Airway epithelial cell (primary cell): Measurements from ENCODE around the gene WASHC4. TPM values are rescaled to one million over a fixed set of nuclear protein-coding genes. Genes with fewer than 3 reads are reported as not detected.

Experiments
- total RNA-seq: library from RNA; depleted of rRNA; stranded (reverse); fragments of >200 nt; gene quantifications from 2 replicates; pipeline ENCODE4 v1.2.3, GENCODE V29; 2015

Gene WASHC4, protein sequence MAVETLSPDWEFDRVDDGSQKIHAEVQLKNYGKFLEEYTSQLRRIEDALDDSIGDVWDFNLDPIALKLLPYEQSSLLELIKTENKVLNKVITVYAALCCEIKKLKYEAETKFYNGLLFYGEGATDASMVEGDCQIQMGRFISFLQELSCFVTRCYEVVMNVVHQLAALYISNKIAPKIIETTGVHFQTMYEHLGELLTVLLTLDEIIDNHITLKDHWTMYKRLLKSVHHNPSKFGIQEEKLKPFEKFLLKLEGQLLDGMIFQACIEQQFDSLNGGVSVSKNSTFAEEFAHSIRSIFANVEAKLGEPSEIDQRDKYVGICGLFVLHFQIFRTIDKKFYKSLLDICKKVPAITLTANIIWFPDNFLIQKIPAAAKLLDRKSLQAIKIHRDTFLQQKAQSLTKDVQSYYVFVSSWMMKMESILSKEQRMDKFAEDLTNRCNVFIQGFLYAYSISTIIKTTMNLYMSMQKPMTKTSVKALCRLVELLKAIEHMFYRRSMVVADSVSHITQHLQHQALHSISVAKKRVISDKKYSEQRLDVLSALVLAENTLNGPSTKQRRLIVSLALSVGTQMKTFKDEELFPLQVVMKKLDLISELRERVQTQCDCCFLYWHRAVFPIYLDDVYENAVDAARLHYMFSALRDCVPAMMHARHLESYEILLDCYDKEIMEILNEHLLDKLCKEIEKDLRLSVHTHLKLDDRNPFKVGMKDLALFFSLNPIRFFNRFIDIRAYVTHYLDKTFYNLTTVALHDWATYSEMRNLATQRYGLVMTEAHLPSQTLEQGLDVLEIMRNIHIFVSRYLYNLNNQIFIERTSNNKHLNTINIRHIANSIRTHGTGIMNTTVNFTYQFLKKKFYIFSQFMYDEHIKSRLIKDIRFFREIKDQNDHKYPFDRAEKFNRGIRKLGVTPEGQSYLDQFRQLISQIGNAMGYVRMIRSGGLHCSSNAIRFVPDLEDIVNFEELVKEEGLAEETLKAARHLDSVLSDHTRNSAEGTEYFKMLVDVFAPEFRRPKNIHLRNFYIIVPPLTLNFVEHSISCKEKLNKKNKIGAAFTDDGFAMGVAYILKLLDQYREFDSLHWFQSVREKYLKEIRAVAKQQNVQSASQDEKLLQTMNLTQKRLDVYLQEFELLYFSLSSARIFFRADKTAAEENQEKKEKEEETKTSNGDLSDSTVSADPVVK
- 17.0 and 41.7 TPM in 2 replicates for total RNA-seq

DNA sequence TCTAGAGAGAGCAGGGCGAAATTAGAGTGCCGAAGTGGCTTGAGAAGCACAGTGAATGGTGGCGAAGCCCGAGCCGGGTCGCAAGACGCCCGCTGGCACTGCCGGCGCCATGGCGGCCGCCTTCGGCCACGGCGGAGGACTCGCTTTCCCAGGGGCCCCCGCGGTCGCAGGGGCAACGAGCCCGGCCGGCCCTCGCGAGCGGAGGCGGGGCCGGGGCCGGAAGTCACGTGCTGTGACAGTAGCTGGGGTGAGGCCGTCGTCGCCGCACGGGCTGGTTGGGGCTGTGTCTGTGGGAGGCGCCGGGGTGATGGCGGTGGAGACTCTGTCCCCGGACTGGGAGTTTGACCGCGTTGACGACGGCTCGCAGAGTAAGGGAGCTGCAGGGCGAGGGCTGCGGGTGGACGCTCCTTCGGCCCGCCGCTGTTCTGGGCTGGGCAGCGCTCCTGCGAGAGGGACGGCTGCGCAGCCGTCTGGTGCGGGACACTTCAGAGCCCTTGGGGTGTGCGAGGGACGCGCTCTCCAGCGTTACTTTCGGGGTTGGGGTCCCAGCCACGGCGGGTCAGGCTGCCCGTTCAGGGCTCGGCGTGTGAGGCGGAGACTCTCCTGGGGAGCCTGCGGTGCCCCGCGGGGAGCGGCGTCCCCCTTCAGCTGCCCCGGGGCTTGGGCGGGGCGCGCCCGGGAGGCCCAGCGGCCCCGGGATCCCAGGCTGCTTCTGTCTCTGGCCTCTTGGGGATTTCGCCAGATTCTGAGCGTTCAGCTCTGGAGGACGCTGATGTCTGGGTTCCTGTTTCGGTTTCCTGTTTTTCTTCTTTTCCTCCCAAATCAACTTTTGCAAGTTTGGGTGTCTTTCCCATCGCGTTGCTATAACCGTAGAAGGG is at the start of gene WASHC4:
Gene WASHC4 (plus strand): TSS at position 238 of the 878 bp plus-strand sequence. CDS start 70 bp downstream, at position 308.

DNA sequence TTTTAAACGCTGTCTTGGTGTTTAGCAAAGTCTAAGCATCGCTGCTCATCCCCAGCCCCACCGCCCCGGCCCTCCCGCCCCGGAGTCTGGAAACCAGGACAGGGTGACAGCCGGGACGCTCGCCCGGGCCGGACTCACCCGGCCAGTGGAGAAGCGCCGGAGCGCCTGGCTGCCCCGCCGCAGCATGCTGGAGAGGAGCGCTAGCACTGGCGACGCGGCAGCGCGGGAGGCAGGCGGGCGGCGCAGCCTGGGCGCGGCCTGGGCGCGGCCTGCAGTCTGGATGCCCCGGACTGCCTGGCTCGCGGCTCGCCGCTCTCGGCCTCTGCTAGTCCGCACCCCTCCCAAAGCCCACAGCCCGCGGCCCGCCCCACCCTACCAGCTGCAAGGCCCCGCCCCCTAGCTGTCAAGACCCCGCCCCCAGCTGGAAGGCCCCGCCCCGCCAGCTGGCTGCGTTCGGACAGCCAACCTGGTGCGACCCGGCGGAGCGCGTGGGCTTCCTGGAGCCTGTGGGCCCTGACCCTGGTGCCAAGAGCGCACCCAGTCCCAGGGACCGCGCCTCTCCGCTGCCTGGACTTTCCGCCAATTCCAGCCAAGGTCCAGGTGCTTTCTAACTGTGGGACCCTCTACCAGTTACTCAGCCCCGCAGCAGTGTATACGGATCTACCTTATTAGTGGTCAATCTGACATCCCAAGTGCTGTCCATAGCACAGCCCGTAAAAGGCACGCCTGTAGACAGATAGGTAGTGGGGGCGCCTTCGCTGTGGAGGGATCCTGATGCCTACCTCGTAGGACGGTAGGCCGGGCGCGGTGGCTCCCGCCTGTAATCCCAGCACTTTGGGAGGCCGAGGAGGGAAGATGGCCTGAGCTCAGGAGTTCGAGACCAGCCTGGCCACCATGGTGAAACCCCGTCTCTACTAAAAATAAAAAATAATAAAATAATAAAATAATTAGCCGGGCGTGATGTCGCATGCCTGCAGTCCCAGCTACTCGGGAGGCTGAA is 23.0 kb upstream of the WASHC4 start, which contains the start of gene ALDH1L2:
Gene ALDH1L2 (minus strand): TSS at position 208 of the 1,000 bp plus-strand sequence. CDS start 22 bp downstream, at position 186.

Other genes starting within 250 kb of the WASHC4 start
- 0.46 and 1.1 TPM in 2 replicates for gene SLC41A2, start 149.4 kb upstream of the WASHC4 start, total RNA-seq
- 2.5 and 8.4 TPM in 2 replicates for gene NOPCHAP1, start 121.4 kb upstream of the WASHC4 start, total RNA-seq
- 1.9 and 2.9 TPM in 2 replicates for gene ALDH1L2, start 23.3 kb upstream of the WASHC4 start, total RNA-seq
- 17.1 and 45.8 TPM in 2 replicates for gene APPL2, start 128.4 kb downstream of the WASHC4 start, total RNA-seq
- 49.2 and 49.9 TPM in 2 replicates for gene C12orf75, start 223.0 kb downstream of the WASHC4 start, total RNA-seq